NB4 (cell line): ENCODE measurements around the gene PAK1.

ENCODE experiments used
- MYC ChIP-seq: IDR thresholded peaks from 2 replicates; pipeline ENCODE4 v1.6.1; 2011; ENCODE audit warnings: low read depth, low read length
- POLR2A ChIP-seq: IDR thresholded peaks from 2 replicates; pipeline ENCODE4 v1.6.1; 2011; ENCODE audit warnings: mild to moderate bottlenecking; ENCODE audit not compliant: insufficient read length; ENCODE audit errors: extremely low read depth
- TF ChIP-seq, protein P1 (sequence below): IDR thresholded peaks from one replicate; pipeline ENCODE4 v1.5.1; 2012; ENCODE audit warnings: low read depth, low read length
- TF ChIP-seq, protein P2 (sequence below): IDR thresholded peaks from 2 replicates; pipeline ENCODE4 v1.6.1; 2011; ENCODE audit warnings: low read depth, low read length

DNA sequence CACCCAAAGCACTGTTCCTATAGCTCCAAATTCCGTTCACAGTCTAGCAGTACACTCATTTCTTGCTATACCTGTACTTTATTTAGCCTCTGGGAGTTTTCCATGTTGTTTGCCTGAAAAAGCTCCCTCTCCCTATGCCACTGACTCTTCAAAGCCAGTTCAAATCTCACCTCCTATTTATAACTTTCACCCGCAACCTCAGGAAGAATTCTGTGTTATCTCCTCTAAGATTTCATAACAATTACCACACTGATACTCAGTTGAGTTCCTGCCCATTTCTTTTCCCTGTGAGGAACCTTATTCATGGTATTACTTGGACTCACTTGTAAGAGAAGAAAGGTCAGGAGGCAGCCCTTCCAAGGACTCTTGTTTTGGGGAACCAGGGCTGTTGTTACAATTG is 197.6 kb downstream of the PAK1 start:
- TF ChIP-seq, protein P1, sequence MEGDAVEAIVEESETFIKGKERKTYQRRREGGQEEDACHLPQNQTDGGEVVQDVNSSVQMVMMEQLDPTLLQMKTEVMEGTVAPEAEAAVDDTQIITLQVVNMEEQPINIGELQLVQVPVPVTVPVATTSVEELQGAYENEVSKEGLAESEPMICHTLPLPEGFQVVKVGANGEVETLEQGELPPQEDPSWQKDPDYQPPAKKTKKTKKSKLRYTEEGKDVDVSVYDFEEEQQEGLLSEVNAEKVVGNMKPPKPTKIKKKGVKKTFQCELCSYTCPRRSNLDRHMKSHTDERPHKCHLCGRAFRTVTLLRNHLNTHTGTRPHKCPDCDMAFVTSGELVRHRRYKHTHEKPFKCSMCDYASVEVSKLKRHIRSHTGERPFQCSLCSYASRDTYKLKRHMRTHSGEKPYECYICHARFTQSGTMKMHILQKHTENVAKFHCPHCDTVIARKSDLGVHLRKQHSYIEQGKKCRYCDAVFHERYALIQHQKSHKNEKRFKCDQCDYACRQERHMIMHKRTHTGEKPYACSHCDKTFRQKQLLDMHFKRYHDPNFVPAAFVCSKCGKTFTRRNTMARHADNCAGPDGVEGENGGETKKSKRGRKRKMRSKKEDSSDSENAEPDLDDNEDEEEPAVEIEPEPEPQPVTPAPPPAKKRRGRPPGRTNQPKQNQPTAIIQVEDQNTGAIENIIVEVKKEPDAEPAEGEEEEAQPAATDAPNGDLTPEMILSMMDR = no peak
- TF ChIP-seq POLR2A (no peak), MYC (no peak)
- TF ChIP-seq, protein P2, sequence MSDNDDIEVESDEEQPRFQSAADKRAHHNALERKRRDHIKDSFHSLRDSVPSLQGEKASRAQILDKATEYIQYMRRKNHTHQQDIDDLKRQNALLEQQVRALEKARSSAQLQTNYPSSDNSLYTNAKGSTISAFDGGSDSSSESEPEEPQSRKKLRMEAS = no peak
